ENCODE measurements around the gene EXOC4.

DNA sequence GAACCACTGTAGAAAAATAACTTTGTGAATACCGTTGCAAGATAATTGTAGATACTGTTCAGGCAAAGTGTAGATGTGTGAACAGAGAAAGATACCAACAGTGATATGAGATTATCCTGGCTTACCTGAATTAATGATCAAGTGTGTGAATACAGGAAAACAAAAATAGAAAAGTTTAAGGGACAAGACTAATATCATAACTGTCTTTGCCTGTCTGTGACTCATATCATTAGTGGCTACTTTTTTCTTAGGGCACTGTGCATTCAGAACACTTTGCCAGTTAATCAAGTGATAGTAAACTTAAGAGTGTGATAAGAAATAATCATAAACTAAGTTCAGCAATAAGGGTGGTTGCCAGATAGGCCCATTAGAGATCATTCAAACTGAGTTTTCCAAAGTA is 551.2 kb downstream of the EXOC4 start:
- TF ChIP-seq, protein P1, sequence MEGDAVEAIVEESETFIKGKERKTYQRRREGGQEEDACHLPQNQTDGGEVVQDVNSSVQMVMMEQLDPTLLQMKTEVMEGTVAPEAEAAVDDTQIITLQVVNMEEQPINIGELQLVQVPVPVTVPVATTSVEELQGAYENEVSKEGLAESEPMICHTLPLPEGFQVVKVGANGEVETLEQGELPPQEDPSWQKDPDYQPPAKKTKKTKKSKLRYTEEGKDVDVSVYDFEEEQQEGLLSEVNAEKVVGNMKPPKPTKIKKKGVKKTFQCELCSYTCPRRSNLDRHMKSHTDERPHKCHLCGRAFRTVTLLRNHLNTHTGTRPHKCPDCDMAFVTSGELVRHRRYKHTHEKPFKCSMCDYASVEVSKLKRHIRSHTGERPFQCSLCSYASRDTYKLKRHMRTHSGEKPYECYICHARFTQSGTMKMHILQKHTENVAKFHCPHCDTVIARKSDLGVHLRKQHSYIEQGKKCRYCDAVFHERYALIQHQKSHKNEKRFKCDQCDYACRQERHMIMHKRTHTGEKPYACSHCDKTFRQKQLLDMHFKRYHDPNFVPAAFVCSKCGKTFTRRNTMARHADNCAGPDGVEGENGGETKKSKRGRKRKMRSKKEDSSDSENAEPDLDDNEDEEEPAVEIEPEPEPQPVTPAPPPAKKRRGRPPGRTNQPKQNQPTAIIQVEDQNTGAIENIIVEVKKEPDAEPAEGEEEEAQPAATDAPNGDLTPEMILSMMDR (IDR thresholded peaks at IDR 0.05): no peak
- TF ChIP-seq POLR2A (IDR thresholded peaks at IDR 0.05): no peak
